HG03565 (cell line): ENCODE measurements around the gene ZNF837.

Source experiments
- ATAC-seq: cut with Tn5 transposase; IDR thresholded peaks from one replicate; pipeline ENCODE4 v1.9.1; 2021; ENCODE audit warnings: mild to moderate bottlenecking, moderate library complexity; ENCODE audit not compliant: unreplicated experiment

Gene ZNF837

GRCh38 chr19:58372311-58373133 is 8.3 kb downstream of the ZNF837 start:
- ATAC-seq, result no peak

GRCh38 chr19:58368561-58369360 is 12.1 kb downstream of the ZNF837 start:
- ATAC-seq, result no peak

GRCh38 chr19:58367698-58368454 is 13.0 kb downstream of the ZNF837 start:
- no peak for ATAC-seq

GRCh38 chr19:58366585-58367430 is 14.0 kb downstream of the ZNF837 start:
- no peak for ATAC-seq

GRCh38 chr19:58364146-58364545 is 16.7 kb downstream of the ZNF837 start:
- no peak for ATAC-seq

- peak; percentile 82 for ATAC-seq
Measured at GRCh38 chr19:58362272-58362994, 18.4 kb downstream of the ZNF837 start, which contains the start of gene ZNF497. TSS of gene ZNF497 (minus strand) at chr19:58362751. CDS start at chr19:58357635, 5,116 bp downstream.

- peak; percentile 1 for ATAC-seq
Measured at GRCh38 chr19:58361900-58362271, 18.9 kb downstream of the ZNF837 start.

GRCh38 chr19:58357481-58358145 is 23.2 kb downstream of the ZNF837 start:
- no peak for ATAC-seq

- no peak for ATAC-seq
Measured at GRCh38 chr19:58356766-58357480, 23.9 kb downstream of the ZNF837 start.

- no peak for ATAC-seq
Measured at GRCh38 chr19:58355908-58356765, 24.7 kb downstream of the ZNF837 start.

- ATAC-seq, result no peak
Measured at GRCh38 chr19:58355215-58355796, 25.5 kb downstream of the ZNF837 start.

GRCh38 chr19:58354478-58355030 is 26.3 kb downstream of the ZNF837 start:
- no peak for ATAC-seq

GRCh38 chr19:58353717-58354477 is 26.9 kb downstream of the ZNF837 start:
- ATAC-seq, result no peak

GRCh38 chr19:58352760-58353671 is 27.8 kb downstream of the ZNF837 start, which contains the start of gene A1BG:
TSS of gene A1BG (minus strand) at chr19:58353492. CDS start at chr19:58353437, 55 bp downstream.
- no peak for ATAC-seq
